NCI-H1694 (cell line): ENCODE results near the gene SLC25A1.
"Not testable (repeated sequence)": the region's sequence is repeated elsewhere in the genome, so short reads cannot be mapped to it uniquely, and the experiment has no call there.

Experiments used
- DNase-seq: peaks from one replicate; lab custom pipeline; 2025; lab: John Stamatoyannopoulos, UW

The SLC25A1 gene

GRCh38 chr22:19166421-19166820, 12.1 kb downstream of the SLC25A1 start:
- no peak for DNase-seq

DNA sequence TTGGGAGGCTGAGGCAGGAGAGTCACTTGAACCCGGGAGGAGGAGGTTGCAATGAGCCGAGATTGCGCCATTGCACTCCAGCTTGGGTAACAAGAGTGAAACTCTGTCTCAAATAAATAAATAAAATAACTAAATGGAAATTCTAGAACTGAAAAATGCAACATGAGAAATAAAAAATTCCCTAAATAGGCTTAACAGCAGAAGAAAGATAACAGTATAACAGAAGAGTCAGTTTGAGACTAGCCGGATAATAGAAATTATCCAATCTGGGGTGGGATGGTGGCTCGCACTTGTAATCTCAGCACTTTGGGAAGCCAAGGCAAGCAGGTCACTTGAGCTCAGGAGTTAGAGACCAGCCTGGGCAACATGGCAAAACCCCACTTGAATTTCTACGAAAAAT, 14.1 kb downstream of the SLC25A1 start:
- DNase-seq: no peak

GRCh38 chr22:19158649-19159048, 19.9 kb downstream of the SLC25A1 start:
- not testable (repeated sequence) for DNase-seq

DNA sequence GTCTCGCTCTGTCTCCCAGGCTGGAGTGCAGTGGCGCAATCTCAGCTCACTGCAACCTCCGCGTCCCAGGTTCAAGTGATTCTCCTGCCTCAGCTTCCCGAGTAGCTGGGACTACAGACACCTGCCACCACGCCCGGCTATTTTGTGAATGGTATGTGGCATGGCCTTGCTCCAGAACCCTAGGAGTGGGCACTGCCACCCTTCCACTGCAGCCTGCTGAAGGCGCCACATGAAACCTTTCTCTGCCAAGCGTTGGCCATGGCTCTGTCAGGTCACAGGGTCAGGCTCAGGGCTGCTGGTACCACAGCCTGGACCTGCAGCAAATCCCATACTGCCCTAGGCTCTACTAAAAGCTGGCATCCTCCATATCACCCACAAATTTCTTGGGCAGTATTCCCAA, 22.4 kb downstream of the SLC25A1 start:
- DNase-seq: not testable (repeated sequence)

DNA sequence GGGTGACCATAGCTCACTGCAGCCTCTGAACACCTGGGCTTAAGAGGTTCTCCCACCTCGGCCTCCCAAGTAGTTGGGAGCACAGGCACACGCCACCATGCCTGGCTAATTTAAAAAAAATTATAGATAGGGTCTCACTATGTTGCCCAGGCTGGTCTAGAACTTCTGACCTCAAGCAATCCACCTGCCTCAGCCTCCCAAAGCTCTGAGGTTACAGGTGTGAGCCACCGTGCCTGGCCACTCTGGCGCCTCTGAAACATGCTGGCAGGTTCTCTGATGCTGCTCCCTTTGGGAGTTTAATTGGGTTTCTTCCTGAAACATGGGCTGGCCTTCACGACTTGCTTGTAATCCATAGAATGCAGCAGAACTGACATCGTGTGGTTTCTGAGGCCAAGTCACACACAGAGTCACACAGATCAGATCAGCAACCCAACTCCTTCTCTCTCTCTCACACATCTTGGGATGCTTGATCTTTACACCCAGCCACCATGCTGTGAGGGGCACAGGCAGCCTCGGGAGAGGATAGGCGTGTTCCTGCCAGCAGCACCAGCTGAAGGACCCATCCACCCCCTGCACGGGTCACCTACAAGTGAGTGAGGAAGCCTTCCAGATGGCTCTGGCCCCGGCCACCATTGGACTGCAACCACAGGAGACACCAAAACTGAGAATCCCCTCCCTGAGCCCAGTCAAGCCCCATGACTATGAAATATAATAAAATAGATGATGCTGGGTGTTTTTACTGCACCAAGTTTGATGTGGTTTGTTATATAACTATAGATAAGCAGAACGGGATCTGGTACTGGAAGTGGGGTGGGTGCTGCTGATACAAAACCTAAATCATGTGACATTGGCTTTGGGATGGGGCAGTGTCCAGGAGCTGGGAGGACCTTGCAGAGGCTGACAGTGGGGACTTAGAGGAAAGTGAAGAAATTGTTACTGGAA, 25.3 kb downstream of the SLC25A1 start:
- no peak for DNase-seq

GRCh38 chr22:19151329-19152191, 27.0 kb downstream of the SLC25A1 start:
- no peak for DNase-seq

DNA sequence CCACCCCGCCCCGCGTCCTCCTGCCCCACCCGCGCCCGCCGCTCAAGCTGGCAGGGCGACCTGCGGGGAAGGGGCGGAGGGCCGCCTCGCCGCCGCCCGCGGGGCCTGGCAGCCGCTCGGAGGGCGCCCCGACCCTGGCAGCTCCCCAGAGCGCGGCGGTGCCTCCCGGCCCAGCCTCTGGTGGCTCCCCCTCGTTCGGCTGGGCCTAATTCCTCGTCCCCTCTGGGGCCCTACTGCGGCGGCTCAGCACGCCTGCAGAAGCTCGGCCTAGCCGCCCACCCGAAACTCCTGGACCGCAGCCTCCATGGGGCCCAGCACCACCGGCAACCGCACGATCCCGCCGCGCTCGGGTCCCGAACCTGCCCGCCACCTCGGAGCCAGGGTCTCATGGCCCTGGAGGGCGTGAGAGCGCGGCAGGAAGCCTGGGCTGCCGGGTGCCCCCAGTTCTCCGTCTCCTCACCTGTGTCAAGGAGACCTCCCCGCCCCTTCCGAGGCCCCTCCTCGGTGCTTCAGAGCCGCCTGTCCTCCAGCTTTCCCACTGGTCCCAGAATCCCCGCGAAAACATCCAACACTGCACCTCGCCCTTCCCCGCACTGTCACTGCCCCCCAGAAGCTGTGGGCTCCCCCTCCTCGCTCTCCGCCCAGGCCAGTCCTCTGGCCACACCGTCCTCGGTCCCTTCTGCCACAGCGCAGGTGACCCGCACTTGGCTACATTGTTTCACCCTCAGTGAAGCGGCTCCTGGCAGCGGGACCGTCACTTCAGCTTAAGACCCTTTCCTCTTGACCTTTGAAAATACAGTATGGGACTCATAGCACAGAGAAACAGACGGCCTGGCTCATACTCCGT, 27.8 kb downstream of the SLC25A1 start:
- no peak for DNase-seq

- no peak for DNase-seq
Measured at GRCh38 chr22:19149991-19150390, 28.5 kb downstream of the SLC25A1 start, which contains the start of gene GSC2. GSC2 (minus strand) TSS chr22:19150292; CDS start chr22:19150283, 9 bp downstream.

DNA sequence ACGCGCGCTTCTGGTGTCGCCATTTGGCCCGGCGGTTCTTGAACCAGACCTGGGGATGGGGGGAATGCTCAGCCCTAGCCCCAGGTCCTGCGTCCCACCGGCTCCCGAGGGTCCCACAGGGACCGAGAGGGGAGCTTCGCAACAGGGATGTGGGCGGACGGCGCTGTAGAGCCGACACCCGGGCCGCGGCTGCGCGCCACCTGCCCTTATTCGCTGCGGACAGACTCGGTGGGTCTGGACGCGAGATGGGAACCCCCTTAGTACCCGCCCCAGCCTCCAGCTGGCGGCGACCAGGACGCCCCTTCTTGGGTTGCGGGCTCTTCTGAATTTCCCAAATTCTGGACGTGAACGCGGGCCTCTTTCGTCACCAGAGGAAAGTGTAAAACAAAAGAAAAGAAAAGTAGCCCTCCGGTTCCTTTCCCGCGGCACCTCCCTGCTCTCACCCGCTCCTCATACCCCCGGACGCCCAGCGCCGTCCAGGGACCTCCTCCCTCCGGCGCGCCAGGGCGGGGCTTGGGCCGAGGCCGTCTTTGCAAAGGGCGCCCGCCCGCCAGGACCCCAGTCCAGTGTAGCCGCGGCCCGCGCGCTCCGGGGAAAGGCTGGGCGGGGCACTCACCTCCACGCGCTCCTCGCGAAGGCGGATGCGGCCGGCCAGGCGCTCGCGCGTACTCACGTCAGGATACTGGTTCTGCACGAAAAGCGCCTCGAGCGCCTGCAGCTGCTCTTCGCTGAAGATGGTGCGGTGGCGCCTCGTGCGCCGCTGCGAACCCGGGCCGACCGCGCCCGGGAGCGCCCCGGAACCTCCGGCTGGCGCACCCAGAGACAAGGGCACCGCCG, 29.3 kb downstream of the SLC25A1 start:
- DNase-seq: no peak

GRCh38 chr22:19148417-19149046, 30.0 kb downstream of the SLC25A1 start:
- no peak for DNase-seq

DNA sequence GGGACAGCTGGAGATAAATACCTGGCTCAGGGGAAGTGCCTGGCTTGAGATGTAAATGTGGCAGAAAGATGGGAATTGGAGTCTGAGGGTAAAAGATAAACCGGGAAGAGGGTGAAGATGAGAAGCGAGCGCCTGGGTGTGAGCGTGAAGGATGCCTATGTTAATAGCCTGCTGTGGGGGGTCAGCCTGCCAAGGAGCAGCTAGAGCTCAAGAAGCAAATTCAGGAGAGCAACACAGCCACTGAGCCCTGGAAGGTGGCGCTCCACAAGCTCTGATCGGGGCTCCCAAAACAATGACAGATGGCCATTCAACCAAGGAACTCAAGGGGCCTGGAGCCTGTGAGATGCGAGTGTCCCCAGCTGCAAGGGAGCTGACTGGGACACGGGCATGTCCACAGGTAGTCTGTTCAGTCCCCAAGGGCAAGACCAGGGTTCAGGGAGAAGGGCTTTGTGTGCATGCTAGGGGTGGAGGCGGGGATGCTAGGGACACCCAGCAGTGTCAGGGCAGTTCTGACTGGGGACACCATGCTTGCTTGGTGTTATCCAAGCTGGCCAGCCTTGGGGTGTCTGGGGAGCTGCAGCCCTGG, 31.2 kb downstream of the SLC25A1 start:
- DNase-seq: no peak

DNA sequence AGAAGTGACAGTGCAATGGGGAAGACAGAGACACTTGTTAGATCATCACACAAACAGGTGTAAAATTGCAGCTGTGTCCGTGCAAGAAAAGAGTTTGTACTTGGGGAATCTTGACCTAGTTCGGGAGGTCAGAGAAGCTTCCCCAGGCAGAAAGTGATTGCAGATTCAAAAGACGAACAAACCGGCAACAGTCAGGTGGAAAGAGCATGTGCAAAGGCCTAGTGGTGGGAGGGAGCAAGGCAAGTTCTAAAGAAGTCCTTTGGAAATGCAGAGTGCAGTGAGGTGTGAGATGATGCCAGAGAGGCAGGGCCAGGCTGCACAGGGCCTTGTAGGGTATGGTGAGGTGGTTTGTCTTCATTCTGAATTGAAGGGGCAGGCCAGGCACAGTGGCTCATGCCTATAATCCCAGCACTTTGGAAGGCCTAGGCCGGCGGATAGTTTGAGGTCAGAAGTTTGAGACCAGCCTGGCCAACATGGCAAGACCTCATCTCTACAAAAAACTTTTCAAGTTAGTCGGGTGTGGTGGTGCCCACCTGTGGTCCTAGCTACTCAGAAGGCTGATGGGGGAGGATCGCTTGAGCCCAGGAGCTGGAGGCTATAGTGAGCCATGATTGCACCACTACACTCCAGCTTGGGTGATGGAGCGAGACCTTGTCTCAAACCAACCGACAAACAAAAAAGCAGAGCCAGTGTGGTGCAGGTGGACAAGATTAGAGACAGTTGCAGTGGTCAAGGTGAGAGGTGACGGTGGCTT, 32.1 kb downstream of the SLC25A1 start:
- no peak for DNase-seq

- no peak for DNase-seq
Measured at GRCh38 chr22:19143967-19144400, 34.6 kb downstream of the SLC25A1 start.

DNA sequence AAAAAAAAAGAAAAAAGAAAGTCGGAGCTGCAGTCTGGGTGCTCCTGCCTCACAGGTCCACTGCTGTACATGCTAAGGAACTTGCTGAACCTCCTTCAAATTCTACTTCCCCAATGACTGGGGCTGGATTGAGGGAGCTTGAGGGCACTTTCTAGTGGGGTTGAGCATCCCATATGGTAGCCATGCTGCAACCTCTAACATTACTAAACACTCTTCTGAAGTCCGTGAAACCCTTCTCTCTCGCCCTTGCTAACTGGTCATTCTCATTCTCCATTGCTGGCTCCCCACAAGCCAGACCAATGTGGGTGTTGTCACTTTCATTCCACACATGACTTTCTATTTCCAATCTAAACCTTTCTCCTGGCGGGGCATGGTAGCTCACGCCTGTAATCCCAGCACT, 35.3 kb downstream of the SLC25A1 start:
- DNase-seq: no peak

GRCh38 chr22:19142394-19142793, 36.1 kb downstream of the SLC25A1 start:
- no peak for DNase-seq

DNA sequence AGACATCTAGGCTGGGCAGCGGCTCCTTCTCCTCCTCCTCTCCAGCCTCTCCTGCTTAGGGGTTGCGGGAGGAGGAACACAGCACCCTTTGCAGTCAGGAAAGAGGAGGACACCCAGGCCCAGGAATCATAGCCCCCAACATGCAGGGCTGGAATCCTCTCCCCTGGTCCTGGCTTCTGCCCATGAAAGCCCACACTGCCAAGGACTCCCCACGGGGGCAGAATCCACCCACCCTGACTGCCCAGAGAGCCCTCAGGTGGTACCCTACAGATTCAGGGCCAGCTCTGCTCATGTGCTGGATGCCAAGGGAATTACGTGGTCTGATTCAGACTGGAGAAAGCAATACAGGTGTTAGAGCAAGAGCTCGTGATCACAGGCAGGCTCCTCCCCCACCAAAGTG, 38.6 kb downstream of the SLC25A1 start:
- DNase-seq: no peak

GRCh38 chr22:19139001-19139356, 39.6 kb downstream of the SLC25A1 start:
- DNase-seq: no peak

GRCh38 chr22:19138217-19139000, 40.1 kb downstream of the SLC25A1 start:
- DNase-seq: no peak
